ENCODE data around the gene SMARCA2.

DNA sequence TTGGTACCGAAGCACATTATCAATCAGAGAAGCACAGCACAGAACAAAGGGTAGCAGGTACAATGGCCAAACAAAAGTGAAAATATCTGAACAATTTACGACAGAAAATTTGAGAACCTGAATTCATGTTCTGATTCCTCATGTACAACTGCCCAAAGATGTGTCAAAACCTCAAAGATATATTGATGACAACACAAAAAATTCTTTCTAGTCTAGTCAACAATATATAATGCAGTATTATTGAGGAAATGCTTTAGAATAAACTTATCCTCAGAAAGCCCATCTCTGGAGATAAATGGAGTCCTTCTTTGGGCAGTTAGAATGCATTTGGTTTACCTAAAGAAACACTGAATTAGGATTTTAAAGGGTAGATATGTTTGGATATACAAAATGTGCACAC is 6.8 kb upstream of the SMARCA2 start:
- TF ChIP-seq, protein P1, sequence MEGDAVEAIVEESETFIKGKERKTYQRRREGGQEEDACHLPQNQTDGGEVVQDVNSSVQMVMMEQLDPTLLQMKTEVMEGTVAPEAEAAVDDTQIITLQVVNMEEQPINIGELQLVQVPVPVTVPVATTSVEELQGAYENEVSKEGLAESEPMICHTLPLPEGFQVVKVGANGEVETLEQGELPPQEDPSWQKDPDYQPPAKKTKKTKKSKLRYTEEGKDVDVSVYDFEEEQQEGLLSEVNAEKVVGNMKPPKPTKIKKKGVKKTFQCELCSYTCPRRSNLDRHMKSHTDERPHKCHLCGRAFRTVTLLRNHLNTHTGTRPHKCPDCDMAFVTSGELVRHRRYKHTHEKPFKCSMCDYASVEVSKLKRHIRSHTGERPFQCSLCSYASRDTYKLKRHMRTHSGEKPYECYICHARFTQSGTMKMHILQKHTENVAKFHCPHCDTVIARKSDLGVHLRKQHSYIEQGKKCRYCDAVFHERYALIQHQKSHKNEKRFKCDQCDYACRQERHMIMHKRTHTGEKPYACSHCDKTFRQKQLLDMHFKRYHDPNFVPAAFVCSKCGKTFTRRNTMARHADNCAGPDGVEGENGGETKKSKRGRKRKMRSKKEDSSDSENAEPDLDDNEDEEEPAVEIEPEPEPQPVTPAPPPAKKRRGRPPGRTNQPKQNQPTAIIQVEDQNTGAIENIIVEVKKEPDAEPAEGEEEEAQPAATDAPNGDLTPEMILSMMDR (IDR thresholded peaks at IDR 0.05; ENCODE audit: low read length): no peak
- TF ChIP-seq EZH2 (optimal IDR thresholded peaks at IDR 0.05; ENCODE audit: low read depth, low read length): no peak

All from MM.1S (cell line).